ENCODE results near the gene CMTM7.

GRCh38 chr3:32432045-32432710 lies 40.5 kb downstream of the CMTM7 start:
- TF ChIP-seq CTCF (IDR thresholded peaks at IDR 0.05; ENCODE audit: control extremely low read depth in 1 of 3, insufficient read depth in 1 of 3, low read depth in 1 of 3, low read length in 3 of 3) (no peak), JUND (IDR thresholded peaks at IDR 0.05; ENCODE audit: low read length) (no peak), ZNF274 (IDR thresholded peaks at IDR 0.05; ENCODE audit: borderline replicate concordance, extremely low read depth, low read length) (no peak), CEBPB (IDR thresholded peaks at IDR 0.05; ENCODE audit: low read depth, low read length) (no peak), SP2 (IDR thresholded peaks at IDR 0.05; ENCODE audit: low read length) (no peak)
